ENCODE measurements around the gene OR51B2.
"Not testable (repeated sequence)": the region's sequence is repeated elsewhere in the genome, so short reads cannot be mapped to it uniquely, and the experiment has no call there.

The OR51B2 gene

GRCh38 chr11:5348551-5349194 is 24.6 kb upstream of the OR51B2 start:
- TF ChIP-seq CTCF (IDR thresholded peaks at IDR 0.05; ENCODE audit: low read depth, low read length), result no peak
- H3K4me3 ChIP-seq (ENCODE audit: low read depth, low read length), result no peak overlapping the region

GRCh38 chr11:5345831-5346230 is 21.7 kb upstream of the OR51B2 start:
- H3K9me3 ChIP-seq (ENCODE audit: severe bottlenecking), result no peaks in the 10 kb centered on the region
- no peak for TF ChIP-seq CTCF (IDR thresholded peaks at IDR 0.05; ENCODE audit: low read depth, low read length)
- H3K4me3 ChIP-seq (ENCODE audit: low read depth, low read length), result no peak overlapping the region
- no peaks in the 10 kb centered on the region for H3K36me3 ChIP-seq
- no peak overlapping the region for H3K27ac ChIP-seq
- H3K27me3 ChIP-seq (ENCODE audit: insufficient read depth, low read depth, severe bottlenecking), result peaks cover 49% of the 10 kb centered on the region
- DNase-seq, result no peak

More at GRCh38 chr11:5348551-5349194, 24.6 kb upstream of the OR51B2 start:
- H3K9me3 ChIP-seq (ENCODE audit: severe bottlenecking), result no peaks in the 10 kb centered on the region
- DNase-seq, result no peak
- H3K27ac ChIP-seq, result no peak overlapping the region
- peaks cover 35% of the 10 kb centered on the region for H3K27me3 ChIP-seq (ENCODE audit: insufficient read depth, low read depth, severe bottlenecking)
- no peaks in the 10 kb centered on the region for H3K36me3 ChIP-seq

- Histone ChIP-seq H3K27ac (no peak within 1 kb of the TSS), H3K36me3 (no peaks in the 10 kb centered on the region)
Observed at GRCh38 chr11:5343474-5344335, 19.6 kb upstream of the OR51B2 start, which contains the start of gene OR51B5. OR51B5 (minus strand) TSS chr11:5343524; CDS start chr11:5343524, 0 bp downstream.

GRCh38 chr11:5339771-5340322 is 15.8 kb upstream of the OR51B2 start:
- H3K36me3 ChIP-seq, result no peaks in the 10 kb centered on the region
- H3K9me3 ChIP-seq (ENCODE audit: severe bottlenecking), result no peaks in the 10 kb centered on the region
- TF ChIP-seq CTCF (IDR thresholded peaks at IDR 0.05; ENCODE audit: low read depth, low read length), result no peak
- no peak overlapping the region for H3K4me3 ChIP-seq (ENCODE audit: low read depth, low read length)
- H3K27me3 ChIP-seq (ENCODE audit: insufficient read depth, low read depth, severe bottlenecking), result peaks cover 42% of the 10 kb centered on the region
- no peak for DNase-seq
- H3K27ac ChIP-seq, result no peak overlapping the region

More at GRCh38 chr11:5343474-5344335, 19.6 kb upstream of the OR51B2 start, which contains the start of gene OR51B5:
- no peak for DNase-seq
- Histone ChIP-seq H3K27me3 (ENCODE audit: insufficient read depth, low read depth, severe bottlenecking) (peaks cover 37% of the 10 kb centered on the region), H3K4me3 (ENCODE audit: low read depth, low read length) (no peak within 1 kb of the TSS), H3K9me3 (ENCODE audit: severe bottlenecking) (no peaks in the 10 kb centered on the region)
- no peak for TF ChIP-seq CTCF (IDR thresholded peaks at IDR 0.05; ENCODE audit: low read depth, low read length)

GRCh38 chr11:5337253-5337652 is 13.2 kb upstream of the OR51B2 start:
- H3K36me3 ChIP-seq; H3K27ac ChIP-seq; H3K9me3 ChIP-seq (ENCODE audit: severe bottlenecking); H3K4me3 ChIP-seq (ENCODE audit: low read depth, low read length); DNase-seq: not testable (repeated sequence)
- peaks cover 38% of the 10 kb centered on the region for H3K27me3 ChIP-seq (ENCODE audit: insufficient read depth, low read depth, severe bottlenecking)

GRCh38 chr11:5336331-5336730 is 12.2 kb upstream of the OR51B2 start:
- TF ChIP-seq CTCF (IDR thresholded peaks at IDR 0.05; ENCODE audit: low read depth, low read length), result no peak
- no peak for DNase-seq
- H3K9me3 ChIP-seq (ENCODE audit: severe bottlenecking), result no peaks in the 10 kb centered on the region
- H3K4me3 ChIP-seq (ENCODE audit: low read depth, low read length), result no peak overlapping the region
- peaks cover 40% of the 10 kb centered on the region for H3K27me3 ChIP-seq (ENCODE audit: insufficient read depth, low read depth, severe bottlenecking)
- H3K27ac ChIP-seq, result no peak overlapping the region
- H3K36me3 ChIP-seq, result no peaks in the 10 kb centered on the region

Measured in WERI-Rb-1 (cell line).